Left ventricle myocardium inferior (tissue), 1 donor: ENCODE data around the gene DIAPH3. TPM values are rescaled to one million over a fixed set of nuclear protein-coding genes. Genes with fewer than 3 reads are reported as not detected.

Source experiments
- DNase-seq: peaks from one replicate; pipeline ENCODE4 v3.0.0-alpha.2; 2020
- H3K27ac ChIP-seq: fragments of 200-600 bp; replicated peaks from 2 replicates; pipeline ENCODE4 v1.8.0; 2021
- H3K27me3 ChIP-seq: fragments of 200-600 bp; 2 replicates; pipeline ENCODE4 v1.8.0; 2021; ENCODE audit warnings: low read depth
- H3K36me3 ChIP-seq: fragments of 200-600 bp; 2 replicates; pipeline ENCODE4 v1.8.0; 2021
- H3K4me1 ChIP-seq: fragments of 200-600 bp; 2 replicates; pipeline ENCODE4 v1.8.0; 2021
- H3K4me3 ChIP-seq: fragments of 200-600 bp; 2 replicates; pipeline ENCODE4 v1.8.0; 2021; ENCODE audit warnings: mild to moderate bottlenecking, moderate library complexity
- H3K9me3 ChIP-seq: fragments of 200-600 bp; replicated peaks from 2 replicates; pipeline ENCODE4 v1.8.0; 2021
- intact Hi-C: fragments of 100-400 bp; cut with micrococcal nuclease; formaldehyde crosslinking; loops from one replicate; pipeline ENCODE4 v1.11.0; 2022
- total RNA-seq: library from RNA; stranded (reverse); fragmentation: NEBNext Ultra II Directional; extraction: Animal tissue kit (Norgen Biotek cat#: 25700); gene quantifications from one replicate; pipeline ENCODE4 v1.2.1, GENCODE V29; 2021
- TF ChIP-seq, protein P1 (sequence below): fragments of 200-600 bp; IDR thresholded peaks from 2 replicates; pipeline ENCODE4 v1.8.0; 2021; ENCODE audit warnings: antibody characterized with exemption, mild to moderate bottlenecking, borderline replicate concordance
- donor health status: DM: no; HTN: yes; CAD: no; lungs with severe emphysema.

The DIAPH3 gene
- total RNA-seq, 1 donor from 2014 or later: 0.25 TPM

DNA sequence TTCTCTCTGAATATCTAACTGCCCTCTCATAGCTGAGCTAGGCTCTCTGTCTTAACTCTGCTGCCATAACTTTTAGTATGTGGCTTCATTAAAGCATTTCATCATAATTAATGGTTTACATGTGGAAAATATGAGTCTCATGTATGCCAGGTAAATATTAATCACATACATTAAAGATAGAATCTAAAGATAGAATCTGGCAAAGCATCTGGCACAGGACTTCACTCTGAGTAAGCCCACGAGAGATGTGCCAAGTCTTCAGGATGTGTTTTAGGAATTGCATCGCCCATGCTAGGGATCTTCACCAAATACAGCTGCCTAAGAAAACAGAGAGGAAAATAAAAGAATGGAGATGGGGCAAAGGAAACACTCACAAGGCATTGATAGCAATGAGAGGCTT is 285.8 kb downstream of the DIAPH3 start:
- Histone ChIP-seq H3K27me3 (no peaks in the 10 kb centered on the region), H3K4me3 (no peak overlapping the region), H3K27ac (no peak overlapping the region), H3K9me3 (no peaks in the 10 kb centered on the region), H3K36me3 (no peaks in the 10 kb centered on the region), H3K4me1 (no peaks in the 10 kb centered on the region)
- DNase-seq: no peak
- TF ChIP-seq, protein P1, sequence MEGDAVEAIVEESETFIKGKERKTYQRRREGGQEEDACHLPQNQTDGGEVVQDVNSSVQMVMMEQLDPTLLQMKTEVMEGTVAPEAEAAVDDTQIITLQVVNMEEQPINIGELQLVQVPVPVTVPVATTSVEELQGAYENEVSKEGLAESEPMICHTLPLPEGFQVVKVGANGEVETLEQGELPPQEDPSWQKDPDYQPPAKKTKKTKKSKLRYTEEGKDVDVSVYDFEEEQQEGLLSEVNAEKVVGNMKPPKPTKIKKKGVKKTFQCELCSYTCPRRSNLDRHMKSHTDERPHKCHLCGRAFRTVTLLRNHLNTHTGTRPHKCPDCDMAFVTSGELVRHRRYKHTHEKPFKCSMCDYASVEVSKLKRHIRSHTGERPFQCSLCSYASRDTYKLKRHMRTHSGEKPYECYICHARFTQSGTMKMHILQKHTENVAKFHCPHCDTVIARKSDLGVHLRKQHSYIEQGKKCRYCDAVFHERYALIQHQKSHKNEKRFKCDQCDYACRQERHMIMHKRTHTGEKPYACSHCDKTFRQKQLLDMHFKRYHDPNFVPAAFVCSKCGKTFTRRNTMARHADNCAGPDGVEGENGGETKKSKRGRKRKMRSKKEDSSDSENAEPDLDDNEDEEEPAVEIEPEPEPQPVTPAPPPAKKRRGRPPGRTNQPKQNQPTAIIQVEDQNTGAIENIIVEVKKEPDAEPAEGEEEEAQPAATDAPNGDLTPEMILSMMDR: no peak
- intact Hi-C loops: no loop called here

DNA sequence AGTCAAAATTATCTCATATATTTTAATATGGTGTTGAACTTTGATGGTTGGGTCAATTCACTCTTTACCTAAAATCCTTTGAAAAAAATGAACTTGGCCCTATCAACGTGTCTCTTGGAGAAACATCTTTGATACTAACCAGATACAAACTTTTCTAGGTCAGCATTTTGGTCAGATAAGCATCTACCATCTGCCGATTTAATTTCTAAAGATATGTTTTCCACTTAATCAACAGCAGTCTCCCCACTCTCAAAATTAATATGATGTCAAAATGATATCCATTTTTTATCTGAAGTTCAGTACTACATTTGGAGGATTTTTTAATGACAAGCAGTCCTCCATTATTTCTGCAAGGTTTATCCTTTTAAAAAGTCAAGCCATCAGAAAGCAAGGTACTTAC is 288.8 kb downstream of the DIAPH3 start:
- no peak overlapping the region for H3K27ac ChIP-seq
- no peaks in the 10 kb centered on the region for H3K36me3 ChIP-seq
- no peaks in the 10 kb centered on the region for H3K4me1 ChIP-seq
- H3K9me3 ChIP-seq: no peaks in the 10 kb centered on the region
- H3K4me3 ChIP-seq: no peak overlapping the region
- TF ChIP-seq, protein P1: no peak
- intact Hi-C loops: no loop called here
- no peak for DNase-seq
- H3K27me3 ChIP-seq: no peaks in the 10 kb centered on the region

DNA sequence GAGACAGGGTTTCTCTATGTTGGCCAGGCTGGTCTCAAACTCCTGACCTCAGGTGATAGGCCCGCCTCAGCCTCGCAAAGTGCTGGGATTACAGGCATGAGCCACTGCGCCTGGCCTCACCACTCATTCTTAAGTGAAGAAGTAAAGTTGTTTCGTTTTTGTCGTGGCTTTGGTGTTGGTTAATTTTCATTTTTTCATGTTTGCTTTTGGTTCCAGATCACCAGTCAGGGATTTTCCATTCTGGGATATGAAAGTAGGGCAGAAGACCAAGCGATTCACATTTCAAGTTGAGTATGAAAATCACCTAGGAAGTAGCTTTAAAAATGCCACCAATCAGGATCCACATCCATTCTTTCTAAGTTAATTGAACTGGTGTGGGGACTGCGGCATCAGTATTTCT is 289.9 kb downstream of the DIAPH3 start:
- H3K4me1 ChIP-seq: no peaks in the 10 kb centered on the region
- no peaks in the 10 kb centered on the region for H3K36me3 ChIP-seq
- H3K9me3 ChIP-seq: no peaks in the 10 kb centered on the region
- TF ChIP-seq, protein P1: no peak
- DNase-seq: no peak
- no peaks in the 10 kb centered on the region for H3K27me3 ChIP-seq
- no peak overlapping the region for H3K27ac ChIP-seq
- H3K4me3 ChIP-seq: no peak overlapping the region
- intact Hi-C loops: no loop called here

DNA sequence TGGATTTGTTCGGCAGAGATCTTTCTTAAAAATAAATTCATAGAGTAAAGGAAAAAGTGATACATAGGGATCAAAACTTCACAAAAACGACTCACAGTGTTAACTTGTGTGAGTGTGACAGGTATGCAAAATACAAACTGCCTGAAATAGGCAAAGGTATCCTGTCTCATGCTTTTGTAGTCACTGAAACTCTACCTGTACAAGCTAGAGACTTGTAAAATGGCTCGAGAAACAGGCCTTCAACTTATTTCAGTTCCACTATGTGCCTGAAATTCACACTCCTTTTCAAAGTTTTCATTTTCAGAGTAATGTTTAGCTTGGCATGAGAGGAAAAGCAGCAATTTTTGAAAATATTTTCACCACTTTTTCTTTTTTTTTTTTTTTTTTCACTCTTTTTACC is 290.4 kb downstream of the DIAPH3 start:
- H3K36me3 ChIP-seq: no peaks in the 10 kb centered on the region
- H3K27ac ChIP-seq: no peak overlapping the region
- intact Hi-C loops: no loop called here
- H3K27me3 ChIP-seq: no peaks in the 10 kb centered on the region
- no peak overlapping the region for H3K4me3 ChIP-seq
- no peaks in the 10 kb centered on the region for H3K4me1 ChIP-seq
- H3K9me3 ChIP-seq: no peaks in the 10 kb centered on the region
- TF ChIP-seq, protein P1: no peak
- DNase-seq: no peak

DNA sequence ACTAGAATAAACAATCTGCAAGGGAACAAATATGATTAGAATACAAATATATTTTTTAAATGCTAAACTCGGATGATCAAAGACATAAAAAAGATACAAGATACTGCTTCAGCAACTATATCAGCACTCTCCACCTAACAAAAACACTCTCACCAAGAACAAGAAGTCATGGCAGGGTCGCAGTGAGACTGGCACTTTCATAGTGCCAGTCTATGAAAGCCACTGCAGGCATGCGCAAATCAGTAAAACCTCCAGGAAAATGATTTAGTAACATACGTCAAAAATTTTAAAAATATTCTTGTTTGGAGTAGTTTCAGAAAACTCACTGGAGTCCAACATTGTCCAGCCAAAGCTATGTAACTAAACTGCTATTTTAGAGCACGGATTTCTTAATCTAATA is 295.9 kb downstream of the DIAPH3 start:
- no peaks in the 10 kb centered on the region for H3K27me3 ChIP-seq
- no peaks in the 10 kb centered on the region for H3K9me3 ChIP-seq

More for the DNA sequence above, 295.9 kb downstream of the DIAPH3 start:
- Histone ChIP-seq H3K27ac (no peak overlapping the region), H3K36me3 (no peaks in the 10 kb centered on the region), H3K4me1 (no peaks in the 10 kb centered on the region), H3K4me3 (no peak overlapping the region)
- TF ChIP-seq, protein P1: no peak
- no peak for DNase-seq
- intact Hi-C loops: no loop called here
